ENCODE data around the gene RPS2. TPM values are rescaled to one million over a fixed set of nuclear protein-coding genes. Genes with fewer than 3 reads are reported as not detected.
"Not testable (repeated sequence)": the region's sequence is repeated elsewhere in the genome, so short reads cannot be mapped to it uniquely, and the experiment has no call there.

RPS2 gene
- total RNA-seq, 1 donor from 2014 or later: 3,117 TPM

- peak in 1 of 2 donors; percentile 5 for TF ChIP-seq POLR2AphosphoS5 (IDR thresholded peaks at IDR 0.05; ENCODE audit: insufficient read depth in 1 of 2, low read depth in 1 of 2)
- H3K9me3 ChIP-seq; DNase-seq (ENCODE audit: extremely low spot score in 2 of 2); H3K27ac ChIP-seq; intact Hi-C loops (cut with DNase I); H3K27me3 ChIP-seq: not testable (repeated sequence)
- Histone ChIP-seq H3K4me1 (peaks cover 52% of the 10 kb centered on the region), H3K36me3 (peaks cover 0 to 31% of the 10 kb centered on the region in 2 donors), H3K4me3 (peak overlapping the region in 1 of 2 donors; percentile 88)
Observed at GRCh38 chr16:1962161-1963153, 2.2 kb downstream of the RPS2 start.

- no peak for DNase-seq (ENCODE audit: extremely low spot score in 2 of 2)
- no peaks in the 10 kb centered on the region for H3K27me3 ChIP-seq
- no peak overlapping the region for H3K4me3 ChIP-seq
- intact Hi-C loops (cut with DNase I): no loop called here
- peaks cover 50% of the 10 kb centered on the region for H3K4me1 ChIP-seq
- peaks cover 0 to 31% of the 10 kb centered on the region in 2 donors for H3K36me3 ChIP-seq
- H3K27ac ChIP-seq: no peak overlapping the region
- no peaks in the 10 kb centered on the region for H3K9me3 ChIP-seq
- no peak for TF ChIP-seq POLR2AphosphoS5 (IDR thresholded peaks at IDR 0.05; ENCODE audit: insufficient read depth in 1 of 2, low read depth in 1 of 2)
- TF ChIP-seq CTCF (IDR thresholded peaks at IDR 0.05): no peak
- TF ChIP-seq POLR2A (IDR thresholded peaks at IDR 0.05): no peak
Observed at GRCh38 chr16:1961651-1962067, 3.0 kb downstream of the RPS2 start.

- H3K4me3 ChIP-seq: peak overlapping the region; percentile 73 to 81
- no peak for DNase-seq (ENCODE audit: extremely low spot score in 2 of 2)
- H3K27me3 ChIP-seq: no peaks in the 10 kb centered on the region
- TF ChIP-seq CTCF (IDR thresholded peaks at IDR 0.05): no peak
- TF ChIP-seq POLR2A (IDR thresholded peaks at IDR 0.05): no peak
- TF ChIP-seq POLR2AphosphoS5 (IDR thresholded peaks at IDR 0.05; ENCODE audit: insufficient read depth in 1 of 2, low read depth in 1 of 2): no peak
- H3K36me3 ChIP-seq: peaks cover 0 to 31% of the 10 kb centered on the region in 2 donors
- intact Hi-C loops (cut with DNase I): no loop called here
- H3K27ac ChIP-seq: no peak overlapping the region
- H3K4me1 ChIP-seq: peaks cover 43% of the 10 kb centered on the region
- H3K9me3 ChIP-seq: no peaks in the 10 kb centered on the region
Observed at GRCh38 chr16:1960665-1961630, 3.7 kb downstream of the RPS2 start.

- H3K4me3 ChIP-seq: peak within 1 kb of the TSS; percentile 73 to 81
- no peak for DNase-seq (ENCODE audit: extremely low spot score in 2 of 2)
- H3K9me3 ChIP-seq: no peaks in the 10 kb centered on the region
- intact Hi-C loops (cut with DNase I): no loop called here
- peak in 1 of 2 donors; percentile 85 for TF ChIP-seq POLR2AphosphoS5 (IDR thresholded peaks at IDR 0.05; ENCODE audit: insufficient read depth in 1 of 2, low read depth in 1 of 2)
- peak in 1 of 2 donors; percentile 67 for TF ChIP-seq POLR2A (IDR thresholded peaks at IDR 0.05)
- TF ChIP-seq CTCF (IDR thresholded peaks at IDR 0.05): peak in 2 of 3 experiments; percentile 63 to 65
- H3K27ac ChIP-seq: peak within 1 kb of the TSS; percentile 79
- peaks cover 34% of the 10 kb centered on the region for H3K4me1 ChIP-seq
- H3K36me3 ChIP-seq: peaks cover 0 to 31% of the 10 kb centered on the region in 2 donors
- H3K27me3 ChIP-seq: no peaks in the 10 kb centered on the region
Observed at GRCh38 chr16:1959269-1960039, 5.2 kb downstream of the RPS2 start, which contains the start of gene NDUFB10. Gene NDUFB10 (plus strand): TSS chr16:1959538. CDS start chr16:1959625, 87 bp downstream.
